GM13976 (cell line): ENCODE data around the gene ZNF90.
A peak's percentile ranks its signal among the peaks of the same experiment; 100 is the strongest.
"Not testable (repeated sequence)": the region's sequence is repeated elsewhere in the genome, so short reads cannot be mapped to it uniquely, and the experiment has no call there.

ENCODE experiments used
- DNase-seq: peaks from one replicate; pipeline ENCODE4 v3.0.0; 2012; ENCODE audit warnings: low spot score
- CTCF ChIP-seq: IDR thresholded peaks from 2 replicates; pipeline ENCODE4 v1.5.1; 2012; ENCODE audit warnings: borderline replicate concordance, mild to moderate bottlenecking; ENCODE audit not compliant: insufficient read depth; ENCODE audit errors: extremely low read depth, missing control alignments, control extremely low read depth
- in situ Hi-C: fragments of 300-500 bp; cut with MboI; formaldehyde crosslinking; loops from one replicate; pipeline ENCODE4 v1.12.0; 2022; ENCODE audit warnings: low sequenced_read_pairs, mixed read lengths, inconsistent platforms; ENCODE audit not compliant: unreplicated experiment

Gene ZNF90

DNA sequence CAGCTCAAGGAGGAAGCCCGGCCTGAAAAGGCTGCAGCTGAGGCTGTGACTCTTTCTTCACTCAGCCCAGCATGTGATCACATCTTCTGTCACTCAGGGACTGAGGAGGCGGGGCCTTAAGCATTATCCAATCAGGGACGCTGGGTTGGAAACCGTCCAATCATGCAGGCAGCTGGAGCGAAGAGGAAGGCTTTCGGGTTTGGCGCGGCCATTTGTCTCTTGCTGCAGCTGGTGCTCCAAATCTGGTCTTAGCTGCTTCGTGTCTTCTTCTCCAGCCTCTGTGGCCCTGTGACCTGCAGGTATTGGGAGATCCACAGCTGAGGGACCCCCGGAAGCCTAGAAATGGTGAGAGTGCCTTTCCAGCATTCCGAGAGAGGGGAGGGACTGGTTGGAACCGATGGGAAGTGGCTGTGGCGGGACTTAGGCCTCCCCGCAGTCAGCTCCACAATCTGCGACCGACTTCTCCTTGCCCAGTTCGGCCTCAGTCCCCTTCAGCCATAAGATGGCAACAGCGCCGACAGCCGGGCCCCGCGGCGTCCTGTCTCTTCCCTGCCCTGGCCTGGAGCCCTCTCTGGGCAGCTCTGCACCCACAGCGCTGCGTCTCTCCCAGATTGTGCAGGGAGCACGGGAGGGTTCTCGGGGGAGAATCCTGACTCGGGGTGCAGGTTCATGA lies at the start of gene ZNF90:
Gene ZNF90, plus strand, starts transcription at position 210 of the 673 bp plus-strand sequence. Its CDS starts 133 bp downstream, at position 343.
- peak; percentile 80 for DNase-seq
- in situ Hi-C loops = no loop called here
- TF ChIP-seq CTCF = no peak

GRCh38 chr19:20028611-20029010 lies 49.2 kb upstream of the ZNF90 start:
- DNase-seq = no peak
- in situ Hi-C loops = no loop called here
- no peak for TF ChIP-seq CTCF

GRCh38 chr19:20035935-20036334 lies 41.9 kb upstream of the ZNF90 start:
- no peak for DNase-seq
- in situ Hi-C loops = no loop called here
- no peak for TF ChIP-seq CTCF

GRCh38 chr19:20038358-20039202 lies 39.2 kb upstream of the ZNF90 start:
- no peak for TF ChIP-seq CTCF
- DNase-seq = no peak
- in situ Hi-C loops = no loop called here

GRCh38 chr19:20039203-20039723 lies 38.5 kb upstream of the ZNF90 start, which contains the start of gene ZNF682:
TSS of gene ZNF682 (minus strand) at chr19:20039505. CDS start at chr19:20039345, 160 bp downstream.
- TF ChIP-seq CTCF = no peak
- in situ Hi-C loops = no loop called here
- DNase-seq = peak; percentile 93

GRCh38 chr19:20044663-20045062 lies 33.1 kb upstream of the ZNF90 start:
- no peak for TF ChIP-seq CTCF
- in situ Hi-C loops = no loop called here
- no peak for DNase-seq

- DNase-seq, in situ Hi-C loops: not testable (repeated sequence)
Measured at GRCh38 chr19:20045742-20046141, 32.1 kb upstream of the ZNF90 start.
